Measurements from ENCODE around the gene SCARF2. TPM values are rescaled to one million over a fixed set of nuclear protein-coding genes. Genes with fewer than 3 reads are reported as not detected.

Gene SCARF2, protein sequence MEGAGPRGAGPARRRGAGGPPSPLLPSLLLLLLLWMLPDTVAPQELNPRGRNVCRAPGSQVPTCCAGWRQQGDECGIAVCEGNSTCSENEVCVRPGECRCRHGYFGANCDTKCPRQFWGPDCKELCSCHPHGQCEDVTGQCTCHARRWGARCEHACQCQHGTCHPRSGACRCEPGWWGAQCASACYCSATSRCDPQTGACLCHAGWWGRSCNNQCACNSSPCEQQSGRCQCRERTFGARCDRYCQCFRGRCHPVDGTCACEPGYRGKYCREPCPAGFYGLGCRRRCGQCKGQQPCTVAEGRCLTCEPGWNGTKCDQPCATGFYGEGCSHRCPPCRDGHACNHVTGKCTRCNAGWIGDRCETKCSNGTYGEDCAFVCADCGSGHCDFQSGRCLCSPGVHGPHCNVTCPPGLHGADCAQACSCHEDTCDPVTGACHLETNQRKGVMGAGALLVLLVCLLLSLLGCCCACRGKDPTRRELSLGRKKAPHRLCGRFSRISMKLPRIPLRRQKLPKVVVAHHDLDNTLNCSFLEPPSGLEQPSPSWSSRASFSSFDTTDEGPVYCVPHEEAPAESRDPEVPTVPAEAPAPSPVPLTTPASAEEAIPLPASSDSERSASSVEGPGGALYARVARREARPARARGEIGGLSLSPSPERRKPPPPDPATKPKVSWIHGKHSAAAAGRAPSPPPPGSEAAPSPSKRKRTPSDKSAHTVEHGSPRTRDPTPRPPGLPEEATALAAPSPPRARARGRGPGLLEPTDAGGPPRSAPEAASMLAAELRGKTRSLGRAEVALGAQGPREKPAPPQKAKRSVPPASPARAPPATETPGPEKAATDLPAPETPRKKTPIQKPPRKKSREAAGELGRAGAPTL
- total RNA-seq (2021) = 10.8 and 12.7 TPM in 2 replicates
- long read RNA-seq, partial matches to known transcripts = 0 of 1 reads
- long read RNA-seq, other reads (novel, unspliced or antisense) = 1 of 1 reads

DNA sequence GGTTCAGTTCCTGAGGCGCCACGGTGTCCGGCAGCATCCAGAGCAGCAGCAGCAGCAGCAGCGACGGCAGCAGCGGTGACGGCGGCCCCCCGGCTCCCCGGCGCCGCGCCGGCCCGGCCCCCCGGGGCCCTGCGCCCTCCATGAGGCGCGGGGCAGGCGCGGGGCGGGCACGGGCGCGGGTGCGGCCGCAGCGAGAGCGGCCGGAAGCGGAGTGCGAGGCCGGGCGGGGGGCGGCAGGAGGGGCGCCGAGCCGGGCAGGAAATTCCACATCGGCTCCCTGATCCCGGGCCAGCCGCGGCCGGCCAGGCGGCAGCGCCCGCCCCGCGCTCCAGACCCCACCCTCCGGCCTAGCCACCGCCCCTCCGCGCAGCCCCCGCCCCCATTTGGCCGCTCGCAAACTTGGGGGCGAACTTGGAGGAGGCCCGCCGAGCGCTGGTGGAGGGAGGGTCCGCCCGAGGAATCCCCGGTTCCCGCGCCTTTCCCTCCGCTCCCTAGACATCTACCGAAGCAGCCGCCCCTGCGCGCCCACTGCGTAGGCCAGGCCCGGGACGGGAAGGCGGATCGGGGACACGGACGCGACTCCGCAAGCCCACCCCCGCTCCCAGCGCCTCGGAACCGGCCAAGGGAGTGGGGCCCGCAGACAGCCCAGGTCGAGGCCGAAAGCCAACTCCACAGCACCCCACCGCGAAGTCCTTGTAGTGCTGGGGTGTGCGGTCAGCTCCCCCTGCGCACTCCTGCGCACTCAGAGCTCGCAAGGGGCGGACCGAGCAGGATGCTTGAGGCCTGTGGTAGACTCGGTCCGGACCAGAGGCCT lies at the start of gene SCARF2:
Gene SCARF2 (minus strand): TSS at position 213 of the 814 bp plus-strand sequence. CDS start 71 bp downstream, at position 142.
- no peaks in the 10 kb centered on the region for H4K20me1 ChIP-seq (ENCODE audit: control insufficient read depth, insufficient read depth, insufficient read length)
- no peak within 1 kb of the TSS for H3K27ac ChIP-seq (ENCODE audit: insufficient read length, low read depth, low read length)
- H3K14ac ChIP-seq (ENCODE audit: insufficient read depth, low read length) = 0 out of 2 replicates have a peak within 1 kb of the TSS, but pooled peaks have one; percentile 31
- H3K79me2 ChIP-seq (ENCODE audit: insufficient read depth, low read length) = no peaks in the 10 kb centered on the region
- no peak within 1 kb of the TSS for H2BK20ac ChIP-seq (ENCODE audit: low read depth, low read length, poor library complexity, severe bottlenecking)
- no peak within 1 kb of the TSS for H2BK15ac ChIP-seq (ENCODE audit: low read depth, low read length)
- Mint-ChIP-seq H3K27me3 (ENCODE audit: low read depth) (peaks cover 65% of the 10 kb centered on the region), H3K27ac (no peak within 1 kb of the TSS; a peak in 1 of 7 replicates), H3K4me3 (peak within 1 kb of the TSS; percentile 77 to 96), H3K4me1 (peaks cover 18 to 22% of the 10 kb centered on the region in 2 experiments), H3K9me3 (no peaks in the 10 kb centered on the region), H3K36me3 (ENCODE audit: insufficient read depth in 1 of 3, low read depth in 3 of 3) (peaks cover 0 to 9% (median 2%) of the 10 kb centered on the region in 3 experiments; a peak in 4 of 7 replicates)
- H3K4me1 ChIP-seq (ENCODE audit: insufficient read depth, low read length) = 0 out of 2 replicates have a peak, but pooled peaks cover 2% of the 10 kb centered on the region
- peaks cover 17% of the 10 kb centered on the region for H3K23me2 ChIP-seq (ENCODE audit: insufficient read length, low read depth, low read length, poor library complexity, severe bottlenecking)
- no peaks in the 10 kb centered on the region for H3K9me3 ChIP-seq (ENCODE audit: control insufficient read depth, low read depth, low read length)
- no peak within 1 kb of the TSS for H4K5ac ChIP-seq (ENCODE audit: insufficient read length, low read depth, low read length)
- H2BK12ac ChIP-seq (ENCODE audit: insufficient read length, low read depth, low read length) = no peak within 1 kb of the TSS
- no peak within 1 kb of the TSS for H3K9ac ChIP-seq (ENCODE audit: extremely low read depth, insufficient read length, low read length)
- H3T11ph ChIP-seq (ENCODE audit: low read length) = no peak within 1 kb of the TSS
- no peak within 1 kb of the TSS for H2AFZ ChIP-seq (ENCODE audit: low read length)
- peaks cover 10% of the 10 kb centered on the region; the same call in 1 of the 2 replicates for H3K27me3 ChIP-seq (ENCODE audit: insufficient read depth, low read length)
- no CpG with 5 or more reads among the region's 95 CpGs for WGBS (ENCODE audit: extremely low coverage, insufficient read length, low lambda C conversion rate)
- H4K8ac ChIP-seq (replicated peaks; ENCODE audit: insufficient read length, low read depth, low read length) = no peak within 1 kb of the TSS
- TF ChIP-seq, protein P1, sequence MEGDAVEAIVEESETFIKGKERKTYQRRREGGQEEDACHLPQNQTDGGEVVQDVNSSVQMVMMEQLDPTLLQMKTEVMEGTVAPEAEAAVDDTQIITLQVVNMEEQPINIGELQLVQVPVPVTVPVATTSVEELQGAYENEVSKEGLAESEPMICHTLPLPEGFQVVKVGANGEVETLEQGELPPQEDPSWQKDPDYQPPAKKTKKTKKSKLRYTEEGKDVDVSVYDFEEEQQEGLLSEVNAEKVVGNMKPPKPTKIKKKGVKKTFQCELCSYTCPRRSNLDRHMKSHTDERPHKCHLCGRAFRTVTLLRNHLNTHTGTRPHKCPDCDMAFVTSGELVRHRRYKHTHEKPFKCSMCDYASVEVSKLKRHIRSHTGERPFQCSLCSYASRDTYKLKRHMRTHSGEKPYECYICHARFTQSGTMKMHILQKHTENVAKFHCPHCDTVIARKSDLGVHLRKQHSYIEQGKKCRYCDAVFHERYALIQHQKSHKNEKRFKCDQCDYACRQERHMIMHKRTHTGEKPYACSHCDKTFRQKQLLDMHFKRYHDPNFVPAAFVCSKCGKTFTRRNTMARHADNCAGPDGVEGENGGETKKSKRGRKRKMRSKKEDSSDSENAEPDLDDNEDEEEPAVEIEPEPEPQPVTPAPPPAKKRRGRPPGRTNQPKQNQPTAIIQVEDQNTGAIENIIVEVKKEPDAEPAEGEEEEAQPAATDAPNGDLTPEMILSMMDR (conservative IDR thresholded peaks at IDR 0.05) = no peak
- H3K56ac ChIP-seq (ENCODE audit: insufficient read length, low read depth, low read length) = no peak within 1 kb of the TSS
- H3K4ac ChIP-seq (ENCODE audit: low read depth, low read length) = no peak within 1 kb of the TSS
- H3K18ac ChIP-seq (ENCODE audit: insufficient read length, low read depth, low read length) = no peak within 1 kb of the TSS
- H2BK120ac ChIP-seq (ENCODE audit: low read depth, low read length, poor library complexity, severe bottlenecking) = no peak within 1 kb of the TSS
- DNase-seq = peak; percentile 70
- H4K91ac ChIP-seq (ENCODE audit: insufficient read length, low read depth, low read length) = no peak within 1 kb of the TSS
- H3K4me2 ChIP-seq (ENCODE audit: insufficient read depth, insufficient read length, low read length) = peak within 1 kb of the TSS; percentile 84
- H2BK5ac ChIP-seq (ENCODE audit: insufficient read length, low read length) = no peak within 1 kb of the TSS
- H2AK5ac ChIP-seq (ENCODE audit: insufficient read length, low read length) = no peak within 1 kb of the TSS
- no peak within 1 kb of the TSS for H3K23ac ChIP-seq (ENCODE audit: insufficient read length, low read depth, low read length)
- no peaks in the 10 kb centered on the region for H3K79me1 ChIP-seq (ENCODE audit: insufficient read depth, low read depth, low read length, poor library complexity, severe bottlenecking)
